Muscle layer of duodenum (tissue), 2 donors: ENCODE data around the gene FBXO9.

Experiments
- H3K27ac ChIP-seq: one replicate; pipeline ENCODE4 v1.7.0; 2013; ENCODE audit warnings: mild to moderate bottlenecking, low read length
- H3K27me3 ChIP-seq: one replicate; pipeline ENCODE4 v1.7.0; 2013; ENCODE audit warnings: low read depth, mild to moderate bottlenecking, control low read depth, low read length
- H3K36me3 ChIP-seq, 2 donors: one replicate each; pipeline ENCODE4 v1.7.0; 2013; ENCODE audit warnings: low read length in 2 of 2, control low read depth in 1 of 2, mild to moderate bottlenecking in 1 of 2; ENCODE audit not compliant: insufficient read depth in 2 of 2, control insufficient read depth in 1 of 2
- H3K4me1 ChIP-seq, 2 donors: one replicate each; pipeline ENCODE4 v1.7.0; 2013; ENCODE audit warnings: low read length in 2 of 2, mild to moderate bottlenecking in 2 of 2, control low read depth in 1 of 2, moderate library complexity in 1 of 2; ENCODE audit not compliant: insufficient read depth in 2 of 2, control insufficient read depth in 1 of 2
- H3K4me3 ChIP-seq, 2 donors: one replicate each; pipeline ENCODE4 v1.7.0; 2013; ENCODE audit warnings: low read length in 2 of 2, low read depth in 1 of 2, mild to moderate bottlenecking in 1 of 2
- H3K9me3 ChIP-seq, 2 donors: one replicate each; pipeline ENCODE4 v1.7.0; 2013; ENCODE audit warnings: low read length in 2 of 2, control low read depth in 1 of 2, mild to moderate bottlenecking in 1 of 2; ENCODE audit not compliant: control insufficient read depth in 1 of 2
- donor health status: healthy.

FBXO9 gene

GRCh38 chr6:53139841-53140413 lies 74.7 kb downstream of the FBXO9 start:
- H3K27ac ChIP-seq: no peak overlapping the region
- H3K4me3 ChIP-seq: no peak overlapping the region
- H3K36me3 ChIP-seq: no peaks in the 10 kb centered on the region
- peaks cover 0 to 23% of the 10 kb centered on the region in 2 donors for H3K4me1 ChIP-seq
- H3K27me3 ChIP-seq: no peaks in the 10 kb centered on the region
- H3K9me3 ChIP-seq: no peaks in the 10 kb centered on the region

GRCh38 chr6:53142810-53143209 lies 77.6 kb downstream of the FBXO9 start:
- Histone ChIP-seq H3K4me3 (no peak overlapping the region), H3K27me3 (no peaks in the 10 kb centered on the region), H3K4me1 (peaks cover 0 to 23% of the 10 kb centered on the region in 2 donors), H3K9me3 (no peaks in the 10 kb centered on the region), H3K27ac (no peak overlapping the region), H3K36me3 (no peaks in the 10 kb centered on the region)

GRCh38 chr6:53143710-53144109 lies 78.5 kb downstream of the FBXO9 start:
- no peak overlapping the region for H3K4me3 ChIP-seq
- H3K27me3 ChIP-seq: no peaks in the 10 kb centered on the region
- H3K36me3 ChIP-seq: no peaks in the 10 kb centered on the region
- no peak overlapping the region for H3K27ac ChIP-seq
- H3K9me3 ChIP-seq: no peaks in the 10 kb centered on the region
- peaks cover 0 to 23% of the 10 kb centered on the region in 2 donors for H3K4me1 ChIP-seq

- H3K27me3 ChIP-seq: no peaks in the 10 kb centered on the region
- no peak overlapping the region for H3K4me3 ChIP-seq
- no peaks in the 10 kb centered on the region for H3K9me3 ChIP-seq
- no peak overlapping the region for H3K27ac ChIP-seq
- no peaks in the 10 kb centered on the region for H3K36me3 ChIP-seq
- H3K4me1 ChIP-seq: peaks cover 0 to 22% of the 10 kb centered on the region in 2 donors
Observed at GRCh38 chr6:53144802-53145201, 79.6 kb downstream of the FBXO9 start.

- H3K36me3 ChIP-seq: no peaks in the 10 kb centered on the region
- no peak within 1 kb of the TSS for H3K27ac ChIP-seq
- no peak within 1 kb of the TSS for H3K4me3 ChIP-seq
- H3K4me1 ChIP-seq: peaks cover 0 to 3% of the 10 kb centered on the region in 2 donors
- no peaks in the 10 kb centered on the region for H3K9me3 ChIP-seq
- no peaks in the 10 kb centered on the region for H3K27me3 ChIP-seq
Observed at GRCh38 chr6:53148684-53149083, 83.5 kb downstream of the FBXO9 start, which contains the start of gene GCM1. TSS of gene GCM1 (minus strand) at chr6:53148841. CDS start at chr6:53145632, 3,209 bp downstream.
